ENCODE data around the gene RPRD2.
"Not testable (repeated sequence)": the region's sequence is repeated elsewhere in the genome, so short reads cannot be mapped to it uniquely, and the experiment has no call there.

Gene RPRD2

DNA sequence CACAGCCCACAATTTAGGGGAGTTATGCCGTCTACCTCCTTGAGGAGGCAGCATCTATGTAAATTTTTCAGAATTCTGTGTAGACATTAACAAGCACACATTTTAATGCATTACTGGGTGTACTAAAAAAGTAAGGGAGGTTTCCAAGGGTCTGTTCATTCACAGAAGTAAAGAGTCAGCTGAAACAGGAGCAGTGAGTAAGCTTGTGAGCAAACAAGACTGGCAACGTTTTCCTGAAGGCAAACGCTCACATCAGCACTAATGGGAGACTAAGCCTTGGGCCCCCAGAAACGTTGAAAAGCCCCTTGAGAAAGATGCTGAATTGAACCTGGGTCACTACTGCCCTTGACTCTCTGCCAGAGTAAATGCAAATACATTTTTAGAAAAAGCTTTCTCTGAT lies 25.7 kb downstream of the RPRD2 start:
- DNase-seq (ENCODE audit: low spot score) = no peak

GRCh38 chr1:150392627-150393026 lies 28.7 kb downstream of the RPRD2 start:
- no peak for DNase-seq (ENCODE audit: low spot score)

DNA sequence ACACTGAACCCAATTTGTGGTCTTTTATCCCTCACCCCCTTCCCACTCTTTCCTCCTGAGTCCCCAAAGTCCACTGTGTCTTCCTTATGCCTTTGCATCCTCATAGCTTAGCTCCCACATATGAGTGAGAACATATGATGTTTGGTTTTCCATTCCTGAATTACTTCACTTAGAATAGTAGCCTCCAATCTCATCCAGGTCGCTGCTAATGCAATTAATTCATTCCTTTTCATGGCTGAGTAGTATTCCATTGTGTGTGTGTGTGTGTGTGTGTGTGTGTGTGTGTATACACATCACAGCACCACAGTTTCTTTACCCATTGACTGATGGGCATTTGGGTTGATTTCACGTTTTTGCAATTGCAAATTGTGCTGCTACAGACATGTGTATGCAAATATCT lies 31.2 kb downstream of the RPRD2 start:
- not testable (repeated sequence) for DNase-seq (ENCODE audit: low spot score)

DNA sequence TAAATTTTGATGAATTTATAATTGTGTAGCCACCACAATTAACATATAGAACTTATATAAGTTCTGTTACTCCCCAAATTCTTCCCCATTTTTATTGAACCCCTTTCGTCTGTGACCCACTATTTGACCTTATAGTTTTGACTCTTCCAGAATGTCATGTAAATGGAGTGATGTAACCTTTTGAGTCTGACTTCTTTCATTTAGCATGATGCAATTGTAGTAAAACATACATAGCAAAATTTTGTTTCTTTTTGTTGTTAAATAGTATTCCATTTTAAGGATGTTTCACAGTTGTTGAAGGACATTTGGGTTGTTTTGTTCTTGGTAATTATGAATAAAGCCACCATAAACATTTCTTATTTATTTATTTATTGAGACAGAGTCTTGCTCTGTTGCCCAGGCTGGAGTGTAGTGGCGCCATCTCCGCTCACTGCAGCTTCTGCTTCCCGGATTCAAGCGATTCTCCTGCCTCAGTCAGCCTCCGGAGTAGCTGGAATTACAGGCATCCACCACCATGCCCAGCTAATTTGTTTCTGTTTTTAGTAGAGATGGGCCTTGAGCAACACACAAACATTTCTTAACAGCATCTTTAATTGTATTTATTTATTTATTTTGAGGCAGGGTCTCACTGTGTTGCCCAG lies 33.6 kb downstream of the RPRD2 start:
- DNase-seq (ENCODE audit: low spot score) = no peak

GRCh38 chr1:150404465-150404864 lies 40.5 kb downstream of the RPRD2 start:
- DNase-seq (ENCODE audit: low spot score) = no peak

DNA sequence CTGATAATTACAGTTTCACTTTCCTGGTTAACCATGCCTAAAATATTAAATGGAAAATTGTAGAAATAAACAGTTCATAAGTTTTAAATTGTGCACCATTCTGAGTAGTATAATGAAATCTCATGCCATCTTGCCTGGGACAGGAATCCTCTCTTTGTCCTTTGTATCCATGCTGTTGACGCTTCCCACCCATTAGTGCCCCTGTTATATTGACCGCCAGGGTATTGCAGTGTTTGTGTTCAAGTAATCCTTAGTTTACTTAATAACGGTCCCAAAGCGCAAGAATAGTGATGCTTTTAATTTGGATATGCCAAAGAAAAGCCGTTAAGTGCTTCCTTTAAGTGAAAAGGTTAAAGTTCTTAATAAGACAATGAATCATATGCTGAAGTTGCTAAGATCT lies 41.7 kb downstream of the RPRD2 start:
- no peak for DNase-seq (ENCODE audit: low spot score)

DNA sequence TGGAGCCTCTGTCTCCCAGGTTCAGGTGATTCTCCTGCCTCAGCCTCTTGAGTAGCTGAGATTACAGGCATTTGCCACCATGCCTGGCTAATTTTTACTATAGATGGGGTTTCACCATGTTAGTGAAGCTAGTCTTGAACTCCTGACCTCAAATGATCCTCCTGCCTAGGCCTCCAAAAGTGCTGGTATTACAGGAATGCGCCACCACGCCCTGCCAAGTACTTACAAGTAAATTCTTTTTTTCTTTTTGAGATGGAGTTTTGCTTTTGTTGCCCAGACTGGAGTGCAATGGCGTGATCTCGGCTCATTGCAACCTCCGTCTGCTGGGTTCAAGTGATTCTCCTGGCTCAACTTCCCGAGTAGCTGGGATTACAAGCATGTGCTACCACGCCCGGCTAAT lies 42.5 kb downstream of the RPRD2 start:
- DNase-seq (ENCODE audit: low spot score) = no peak

- no peak for DNase-seq (ENCODE audit: low spot score)
Measured at GRCh38 chr1:150407330-150407729, 43.4 kb downstream of the RPRD2 start.

DNA sequence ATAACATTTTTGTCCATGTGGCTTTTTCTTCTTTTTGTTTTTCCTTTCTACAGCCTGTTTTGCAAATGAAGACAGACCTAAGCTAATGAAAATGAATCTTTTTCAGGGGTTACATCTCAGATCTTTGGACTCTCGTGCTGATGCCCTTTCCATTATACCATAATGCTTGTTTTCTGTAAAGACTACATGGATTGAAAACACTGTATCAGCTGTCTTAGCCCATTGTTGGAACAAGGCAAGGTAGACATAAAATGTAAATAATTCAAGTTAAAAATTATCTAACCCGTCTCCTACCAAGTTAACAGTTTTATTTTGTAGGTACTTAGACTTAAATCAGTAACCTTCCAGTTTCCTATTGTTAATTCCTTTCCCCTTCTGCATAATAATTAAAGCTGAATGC lies 44.9 kb downstream of the RPRD2 start:
- no peak for DNase-seq (ENCODE audit: low spot score)

- no peak for DNase-seq (ENCODE audit: low spot score)
Measured at GRCh38 chr1:150409504-150410362, 45.8 kb downstream of the RPRD2 start.

DNA sequence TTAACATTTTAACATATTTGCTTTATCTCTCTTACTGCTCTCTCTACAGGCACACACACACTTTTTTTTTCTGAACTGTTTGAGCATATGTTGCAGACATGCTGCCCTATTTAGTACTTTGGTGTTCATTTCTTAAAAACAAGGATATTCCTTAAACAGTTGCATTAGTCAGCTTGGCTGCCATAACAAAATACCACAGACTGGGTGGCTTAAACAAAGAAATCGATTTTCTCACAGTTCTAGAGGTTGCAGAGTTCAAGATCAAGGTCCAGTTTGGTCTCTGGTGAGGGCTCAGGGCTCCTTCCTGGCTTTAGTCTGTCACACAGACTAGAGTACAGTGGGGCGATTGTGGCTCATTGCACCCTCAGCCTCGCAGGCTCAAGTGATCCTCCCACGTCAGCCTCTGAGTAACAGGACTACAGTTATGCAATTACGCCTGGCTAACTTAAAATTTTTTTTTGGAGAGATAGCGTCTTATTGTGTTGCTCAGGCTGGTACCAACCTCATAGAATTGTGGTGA lies 46.7 kb downstream of the RPRD2 start:
- no peak for DNase-seq (ENCODE audit: low spot score)

DNA sequence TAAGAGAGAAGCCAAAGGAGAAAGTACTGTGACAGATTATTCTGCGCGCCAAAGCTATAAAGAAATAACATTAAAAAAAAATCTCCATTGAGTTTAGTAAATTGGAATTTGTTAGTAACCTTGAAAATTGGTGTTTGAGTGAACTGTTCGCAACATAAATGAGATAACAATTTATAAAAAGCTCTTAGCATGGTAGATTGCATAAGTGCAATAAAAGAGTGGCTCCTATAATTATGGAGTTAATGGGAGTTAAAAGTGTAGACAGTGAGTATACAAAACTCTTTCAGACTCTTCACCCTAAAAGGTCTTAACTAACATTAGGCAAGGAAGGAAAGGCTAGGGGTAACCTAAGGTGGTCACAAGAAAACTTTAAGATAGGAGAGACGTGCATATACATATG lies 50.6 kb downstream of the RPRD2 start:
- no peak for DNase-seq (ENCODE audit: low spot score)

GRCh38 chr1:150415800-150416199 lies 51.9 kb downstream of the RPRD2 start:
- DNase-seq (ENCODE audit: low spot score) = no peak

GRCh38 chr1:150420560-150421265 lies 56.8 kb downstream of the RPRD2 start:
- DNase-seq (ENCODE audit: low spot score) = no peak

GRCh38 chr1:150422541-150422940 lies 58.6 kb downstream of the RPRD2 start:
- no peak for DNase-seq (ENCODE audit: low spot score)

GRCh38 chr1:150429805-150430204 lies 65.9 kb downstream of the RPRD2 start:
- peak; percentile 5 for DNase-seq (ENCODE audit: low spot score)

DNA sequence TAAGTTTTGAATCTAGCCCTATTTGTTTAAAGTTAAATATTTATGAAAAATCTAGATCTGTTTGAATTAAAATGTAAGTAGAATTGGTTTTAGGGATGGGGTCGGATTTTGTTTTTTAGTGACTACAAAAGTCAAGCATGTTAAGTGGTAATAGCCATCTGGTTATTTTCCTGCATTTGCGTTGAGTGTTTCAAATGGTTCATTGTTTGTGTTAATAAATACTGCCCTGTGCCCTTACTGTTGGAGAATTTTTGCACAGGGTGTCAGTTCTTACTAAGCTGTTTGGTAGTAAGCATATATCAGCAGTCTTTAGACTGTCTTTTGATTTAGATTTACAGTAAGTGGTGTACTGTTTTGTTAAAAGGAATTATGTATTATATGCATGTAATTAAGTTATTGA lies 77.2 kb downstream of the RPRD2 start:
- no peak for DNase-seq (ENCODE audit: low spot score)

GRCh38 chr1:150444232-150444631 lies 80.3 kb downstream of the RPRD2 start:
- DNase-seq (ENCODE audit: low spot score) = no peak

GRCh38 chr1:150456146-150456647 lies 92.2 kb downstream of the RPRD2 start:
- no peak for DNase-seq (ENCODE audit: low spot score)

DNA sequence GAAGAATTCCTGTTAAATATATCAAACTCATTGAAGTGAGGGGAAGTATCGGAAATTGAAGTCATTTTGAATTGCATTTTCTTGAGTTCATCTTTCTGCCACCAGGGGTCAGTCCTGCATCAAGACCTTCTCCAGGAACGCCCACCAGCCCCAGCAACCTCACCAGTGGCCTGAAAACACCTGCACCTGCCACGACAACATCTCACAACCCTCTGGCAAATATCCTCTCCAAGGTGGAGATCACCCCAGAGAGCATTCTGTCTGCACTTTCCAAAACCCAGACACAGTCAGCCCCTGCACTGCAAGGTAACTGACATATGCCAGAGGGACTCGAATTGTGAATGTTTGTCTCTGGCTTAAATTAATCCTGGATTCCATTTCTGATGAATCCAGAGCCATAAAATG lies 100.5 kb downstream of the RPRD2 start:
- peak; percentile 67 for DNase-seq (ENCODE audit: low spot score)

DNA sequence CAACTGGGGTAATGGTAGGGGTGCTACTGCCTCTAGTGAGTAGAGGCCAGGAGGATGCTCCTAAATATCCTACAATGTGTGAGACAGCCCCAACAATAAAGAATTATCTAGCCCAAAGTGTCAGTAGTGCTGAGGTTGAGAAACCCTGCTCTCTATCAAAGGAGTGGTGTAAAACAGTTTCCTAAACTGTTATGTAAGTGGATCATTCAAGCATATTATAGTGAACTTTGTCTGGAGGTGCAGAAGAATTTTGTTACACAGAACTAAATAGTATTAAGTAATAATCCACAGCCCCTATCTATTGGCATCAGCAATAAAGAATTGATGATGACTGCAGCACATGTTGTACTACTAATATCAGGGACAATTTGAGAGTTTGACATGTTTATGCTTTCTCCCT lies 103.0 kb downstream of the RPRD2 start:
- DNase-seq (ENCODE audit: low spot score) = no peak

GRCh38 chr1:150469291-150469690 lies 105.3 kb downstream of the RPRD2 start:
- no peak for DNase-seq (ENCODE audit: low spot score)

Data from CD4-positive, alpha-beta T cell treated with Interleukin-6 at 100 ng/mL for 8 hours (primary cell).